Measurements from ENCODE around the gene NDFIP1.

Gene NDFIP1

DNA sequence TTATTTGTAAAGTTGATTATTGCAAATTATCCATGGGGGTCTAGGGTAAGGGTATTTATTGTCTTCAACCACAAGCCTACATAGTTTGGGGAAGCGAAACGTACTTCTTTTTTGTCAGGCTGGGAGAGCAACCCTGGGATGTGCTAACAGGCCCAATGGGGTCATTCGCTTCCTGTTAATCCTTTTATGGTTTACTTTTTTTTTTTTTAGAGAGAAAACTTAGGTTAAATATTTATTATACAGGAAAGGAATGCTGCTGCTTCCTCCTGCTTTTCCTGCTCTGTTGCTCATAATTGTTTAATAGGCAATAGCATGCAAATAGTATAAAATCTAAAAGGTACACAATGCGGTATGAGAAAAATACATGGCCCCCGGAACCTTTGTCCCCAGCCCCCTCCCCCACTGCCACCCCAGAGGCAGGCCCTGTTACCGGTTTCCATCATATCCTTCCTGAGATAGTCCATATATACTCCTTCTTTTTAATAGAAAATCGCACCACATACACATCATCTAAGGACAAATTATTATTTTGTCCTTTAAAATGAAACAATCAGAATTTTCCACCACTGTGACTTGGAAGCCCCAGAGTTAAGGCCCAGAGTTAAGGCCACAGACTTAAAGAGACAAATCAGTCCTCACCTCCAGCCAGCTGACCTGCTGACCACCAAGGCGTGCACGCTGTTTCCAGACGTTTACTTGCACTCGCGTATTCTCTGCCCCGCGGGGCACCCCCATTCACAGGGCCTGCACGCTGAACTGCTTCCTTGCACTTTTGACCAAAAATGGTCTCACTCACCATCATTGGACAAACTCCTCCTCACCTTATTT is 83.9 kb downstream of the NDFIP1 start:
- DNase-seq: no peak

DNA sequence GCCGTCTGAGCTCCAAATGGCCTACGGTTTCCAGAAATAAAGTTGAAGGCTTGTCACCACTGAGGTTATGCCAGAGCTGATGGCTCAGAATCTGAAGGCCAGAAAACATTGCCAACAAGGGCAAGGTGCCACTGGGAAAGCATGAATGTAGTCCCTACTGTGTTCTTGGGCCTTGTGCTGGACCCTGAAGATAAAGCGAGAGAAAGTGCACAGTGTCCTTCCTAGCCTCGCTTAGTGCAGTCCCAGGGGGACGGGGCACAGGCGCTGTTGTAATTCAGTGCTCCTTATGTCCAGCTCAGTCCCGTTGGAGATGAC is 84.5 kb downstream of the NDFIP1 start:
- DNase-seq: no peak

DNA sequence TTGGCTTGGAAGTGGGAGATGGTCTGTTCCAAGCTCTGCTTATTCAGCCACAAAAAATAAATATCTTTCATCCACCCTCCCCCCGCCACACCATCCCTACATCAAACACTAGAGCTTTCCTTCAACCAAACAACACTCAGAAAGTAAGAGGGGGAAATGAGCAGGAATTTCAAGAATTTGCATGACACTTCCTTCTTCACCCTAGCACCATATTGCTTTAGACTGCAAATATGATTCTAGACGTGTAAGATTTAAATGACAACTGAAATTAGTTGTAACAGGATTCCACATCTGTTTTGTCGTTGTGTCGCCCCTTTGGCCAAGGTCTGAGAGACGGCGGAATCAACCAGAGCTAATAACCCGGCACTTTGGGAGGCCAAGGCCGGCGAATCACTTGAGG is 88.5 kb downstream of the NDFIP1 start:
- no peak for DNase-seq

DNA sequence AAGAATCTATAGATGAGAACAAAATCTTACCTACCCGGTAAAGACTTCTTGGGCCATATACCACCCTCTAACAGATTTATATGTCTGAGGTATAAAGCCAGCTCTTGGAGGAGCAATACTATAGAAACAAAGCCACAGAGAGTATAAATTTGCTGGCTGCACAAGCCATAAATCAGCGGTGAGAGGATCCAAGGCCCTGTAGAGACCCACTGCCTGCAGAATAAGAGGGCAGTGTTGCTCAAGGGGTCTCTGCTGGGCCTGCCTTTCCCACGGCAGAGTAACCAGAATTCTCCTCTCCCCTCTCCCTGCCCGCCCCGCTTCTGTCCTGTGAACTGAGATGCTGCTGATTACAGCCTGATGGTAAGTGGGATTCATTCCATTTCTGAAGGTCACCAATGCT is 89.2 kb downstream of the NDFIP1 start:
- DNase-seq: no peak

DNA sequence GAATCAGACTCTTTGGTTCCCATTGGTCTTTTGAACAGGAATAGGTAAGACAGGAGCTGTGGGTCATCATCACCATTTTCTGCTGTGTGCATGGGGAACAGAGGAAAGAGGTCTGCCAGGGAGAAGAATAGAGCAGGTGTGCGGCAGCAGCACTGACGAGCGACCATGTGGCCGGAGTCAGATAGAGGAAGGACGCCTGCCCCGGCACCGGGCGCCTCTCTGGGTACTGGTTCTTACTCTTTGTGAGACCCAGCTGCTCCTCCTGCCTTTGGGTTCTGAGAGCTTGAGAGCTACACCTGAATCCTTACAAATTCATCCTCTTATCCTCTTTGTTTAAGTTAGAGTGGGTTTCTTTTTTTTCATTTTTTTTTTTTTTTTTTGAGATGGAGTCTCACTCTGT is 90.8 kb downstream of the NDFIP1 start:
- DNase-seq: no peak

DNA sequence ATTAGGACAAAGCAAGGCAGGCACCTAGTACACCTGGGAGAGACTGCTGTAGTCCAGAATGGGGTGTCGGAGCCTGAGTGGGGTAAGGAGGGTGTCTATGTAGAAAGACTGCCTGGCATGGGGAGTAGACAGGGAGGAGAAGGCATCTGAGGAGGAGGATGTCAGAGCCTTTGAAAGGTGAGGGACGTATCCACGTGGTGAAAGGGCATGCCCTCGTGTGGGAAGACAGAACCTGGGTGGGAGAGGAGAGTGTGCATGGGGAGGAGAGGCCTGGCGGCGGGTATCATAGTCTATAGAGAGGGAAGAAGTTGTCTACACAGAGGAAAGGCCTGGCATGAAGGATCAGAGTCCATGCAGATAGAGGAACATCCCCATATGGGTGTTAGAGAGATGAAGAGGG is 91.8 kb downstream of the NDFIP1 start:
- DNase-seq: no peak

DNA sequence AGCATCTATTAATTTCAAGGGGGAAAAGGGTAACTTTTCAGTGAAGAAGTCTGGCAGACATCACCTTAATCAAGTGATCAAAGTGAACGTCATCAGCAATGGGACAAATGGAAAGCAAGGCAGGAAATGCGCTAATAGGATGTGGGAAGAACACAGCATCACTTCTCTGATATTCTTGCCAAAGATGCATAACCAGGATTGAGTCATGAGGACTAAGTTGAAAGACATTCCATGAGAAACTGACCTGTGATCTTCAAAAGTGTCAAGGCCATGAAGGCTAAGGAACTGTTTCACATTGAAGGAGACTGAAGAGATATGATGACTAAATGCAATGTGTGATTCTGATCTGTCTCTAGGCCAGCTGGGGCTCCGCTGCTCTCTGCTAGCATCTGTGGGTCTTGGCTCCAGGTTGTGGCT is 92.9 kb downstream of the NDFIP1 start:
- no peak for DNase-seq

DNA sequence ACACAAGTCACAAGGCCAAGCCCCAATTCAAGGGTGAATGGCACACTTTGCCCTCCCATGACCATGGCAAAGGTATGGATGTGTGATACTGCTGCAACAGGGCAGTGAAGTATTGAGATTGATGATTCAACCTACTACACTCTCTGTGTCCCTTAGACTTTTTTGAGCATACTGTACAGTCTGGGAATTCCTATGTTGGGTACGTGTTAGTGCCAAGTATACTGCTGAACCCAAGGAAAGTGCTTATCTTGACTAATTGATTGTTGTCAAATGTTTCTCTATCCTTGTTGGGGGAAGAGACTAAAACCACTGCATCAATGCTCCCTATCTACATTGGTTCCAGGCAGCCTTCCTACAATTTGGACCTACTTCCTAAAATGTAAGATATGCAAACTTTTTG is 93.7 kb downstream of the NDFIP1 start:
- DNase-seq: no peak
